ENCODE results near the gene ZBTB24. TPM values are rescaled to one million over a fixed set of nuclear protein-coding genes. Genes with fewer than 3 reads are reported as not detected.
A peak's percentile ranks its signal among the peaks of the same experiment; 100 is the strongest.

The ZBTB24 gene
- total RNA-seq = 1 to 10 TPM; 2.4 to 4.0 (median 3.3) TPM
- polyA plus RNA-seq = 1 to 10 TPM; 1.1 to 2.3 TPM
- long read RNA-seq, donor 1, full-length matches to known transcripts = 2 of 2 reads
- long read RNA-seq, donor 1, partial matches to known transcripts = 0 of 2 reads
- long read RNA-seq, donor 1, other reads (novel, unspliced or antisense) = 0 of 2 reads
- long read RNA-seq, donor 2, full-length matches to known transcripts = 2 of 3 reads
- long read RNA-seq, donor 2, partial matches to known transcripts = 0 of 3 reads
- long read RNA-seq, donor 2, other reads (novel, unspliced or antisense) = 1 of 3 reads
- long read RNA-seq, donor 3, full-length matches to known transcripts = 1 of 7 reads
- long read RNA-seq, donor 3, partial matches to known transcripts = 6 of 7 reads
- long read RNA-seq, donor 3, other reads (novel, unspliced or antisense) = 0 of 7 reads

- Histone ChIP-seq H3K4me1 (peaks cover 4 to 50% (median 45%) of the 10 kb centered on the region in 9 donors), H3K27ac (peak within 1 kb of the TSS in 9 of 10 donors; percentile 66 to 94 (median 83)), H3K27me3 (no peaks in the 10 kb centered on the region), H3K4me3 (peak within 1 kb of the TSS; percentile 75 to 100 (median 92)), H3K36me3 (peaks cover 0 to 30% (median 5%) of the 10 kb centered on the region in 9 donors), H3K9me3 (no peaks in the 10 kb centered on the region)
- TF ChIP-seq, protein P1, sequence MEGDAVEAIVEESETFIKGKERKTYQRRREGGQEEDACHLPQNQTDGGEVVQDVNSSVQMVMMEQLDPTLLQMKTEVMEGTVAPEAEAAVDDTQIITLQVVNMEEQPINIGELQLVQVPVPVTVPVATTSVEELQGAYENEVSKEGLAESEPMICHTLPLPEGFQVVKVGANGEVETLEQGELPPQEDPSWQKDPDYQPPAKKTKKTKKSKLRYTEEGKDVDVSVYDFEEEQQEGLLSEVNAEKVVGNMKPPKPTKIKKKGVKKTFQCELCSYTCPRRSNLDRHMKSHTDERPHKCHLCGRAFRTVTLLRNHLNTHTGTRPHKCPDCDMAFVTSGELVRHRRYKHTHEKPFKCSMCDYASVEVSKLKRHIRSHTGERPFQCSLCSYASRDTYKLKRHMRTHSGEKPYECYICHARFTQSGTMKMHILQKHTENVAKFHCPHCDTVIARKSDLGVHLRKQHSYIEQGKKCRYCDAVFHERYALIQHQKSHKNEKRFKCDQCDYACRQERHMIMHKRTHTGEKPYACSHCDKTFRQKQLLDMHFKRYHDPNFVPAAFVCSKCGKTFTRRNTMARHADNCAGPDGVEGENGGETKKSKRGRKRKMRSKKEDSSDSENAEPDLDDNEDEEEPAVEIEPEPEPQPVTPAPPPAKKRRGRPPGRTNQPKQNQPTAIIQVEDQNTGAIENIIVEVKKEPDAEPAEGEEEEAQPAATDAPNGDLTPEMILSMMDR (IDR thresholded peaks at IDR 0.05) = no peak
- peak; percentile 87 to 93 for DNase-seq
- peak; percentile 97 to 98 (median 98) for ATAC-seq
- intact Hi-C loops (cut with DNase I) = loop anchor here in 4 of 10 donors (1.0 to 10.0 kb wide), 6 partner anchors 41 to 1528 kb away; partner anchors contain the start of genes CD164 (in 3 of the 4), PPIL6 (in 2 of the 4), SMPD2 (in 2 of the 4) and SEC63 (in 1 of the 4)
- WGBS, 2 donors = 1% methylated on average over 59 to 82 of the region's 97 CpGs
Observed at GRCh38 chr6:109482905-109483734, at the start of gene ZBTB24. Gene ZBTB24, minus strand, starts transcription at chr6:109483219. Its CDS starts 1,193 bp downstream, at chr6:109482026.

DNA sequence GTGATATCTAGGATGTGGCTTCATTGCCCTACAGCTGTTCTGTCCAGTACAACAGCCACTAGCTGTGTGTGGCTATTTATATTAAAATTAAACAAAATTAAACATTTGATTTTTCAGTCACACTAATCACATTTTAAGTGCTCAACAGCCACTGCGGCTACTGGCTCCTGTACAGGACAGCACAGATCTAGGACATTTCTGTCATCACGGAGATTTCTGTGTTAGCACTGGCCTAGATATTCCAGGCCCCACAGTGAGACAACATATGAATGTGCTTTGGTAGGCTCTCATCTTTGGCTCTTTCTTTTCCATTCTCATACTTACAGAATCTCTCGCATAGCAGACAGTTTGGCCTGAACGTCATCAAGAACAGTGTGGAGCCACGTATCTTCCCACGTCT, 48.4 kb upstream of the ZBTB24 start:
- WGBS, 2 donors = 64 to 75% methylated on average over 6 of the region's 6 CpGs
- H3K27ac ChIP-seq = no peak overlapping the region
- intact Hi-C loops (cut with DNase I) = no loop called here

GRCh38 chr6:109527989-109528388, 45.0 kb upstream of the ZBTB24 start:
- Histone ChIP-seq H3K9me3 (peaks cover 0 to 19% (median 0%) of the 10 kb centered on the region in 11 donors), H3K4me1 (no peaks in the 10 kb centered on the region), H3K27me3 (no peaks in the 10 kb centered on the region), H3K4me3 (no peak overlapping the region), H3K27ac (no peak overlapping the region), H3K36me3 (no peaks in the 10 kb centered on the region)
- DNase-seq (no peak), ATAC-seq (no peak)
- TF ChIP-seq, protein P1 (IDR thresholded peaks at IDR 0.05) = no peak
- intact Hi-C loops (cut with DNase I) = loop anchor here in 9 of 10 donors (5.0 to 10.0 kb wide), 10 partner anchors 164 to 867 kb away; partner anchors contain the start of genes AK9 (in 3 of the 9) and FIG4 (in 3 of the 9)
- 79 to 89% methylated on average over 3 of the region's 3 CpGs for WGBS, 2 donors

More for the DNA sequence above, 48.4 kb upstream of the ZBTB24 start:
- Histone ChIP-seq H3K27me3 (no peaks in the 10 kb centered on the region), H3K4me1 (no peaks in the 10 kb centered on the region), H3K9me3 (no peaks in the 10 kb centered on the region), H3K36me3 (no peaks in the 10 kb centered on the region), H3K4me3 (no peak overlapping the region)
- no peak for DNase-seq
- TF ChIP-seq, protein P1 (IDR thresholded peaks at IDR 0.05) = no peak
- ATAC-seq = peak in 1 of 8 donors; percentile 25
